HEK293 (cell line): Measurements from ENCODE around the gene PTPDC1.

Experiments
- CTCF ChIA-PET: fragments of 350-600 bp; formaldehyde crosslinking; extraction: SDS; loops from one replicate; lab custom pipeline; 2021; ENCODE audit warnings: antibody characterized with exemption; lab: Yijun Ruan, JAX
- POLR2A ChIA-PET: fragments of 300-600 bp; formaldehyde crosslinking; extraction: SDS; loops from one replicate; lab custom pipeline; 2020; ENCODE audit warnings: antibody characterized with exemption, inconsistent platforms; lab: Yijun Ruan, JAX
- H3K27ac ChIP-seq: fragments of 200-500 bp; sonication (Bioruptor generic); 2 replicates; pipeline ENCODE4 v1.5.1; 2014; ENCODE audit warnings: low read depth, low read length, control low read depth, inconsistent platforms; ENCODE audit errors: extremely low read depth
- H3K36me3 ChIP-seq, 2 experiments: fragments of 200-500 bp in 1 of 2; sonication (Bioruptor generic) in 1 of 2; 1 replicate in 1 of 2; 2 replicates in 1 of 2; pipeline ENCODE4 v1.5.1; 2014 to 2017; ENCODE audit warnings: inconsistent platforms in 2 of 2, low read length in 2 of 2; ENCODE audit not compliant: control insufficient read depth in 2 of 2, insufficient read depth in 1 of 2
- H3K4me1 ChIP-seq: fragments of 200-500 bp; sonication (Bioruptor generic); 2 replicates; pipeline ENCODE4 v1.5.1; 2014; ENCODE audit warnings: mild to moderate bottlenecking, low read length, inconsistent platforms; ENCODE audit not compliant: control insufficient read depth, insufficient read depth
- H3K4me3 ChIP-seq: 2 replicates; pipeline ENCODE4 v1.5.1; 2011; ENCODE audit warnings: low read depth, mild to moderate bottlenecking, control low read depth, low read length, moderate library complexity
- H3K9me3 ChIP-seq: fragments of 200-500 bp; sonication (Bioruptor generic); 2 replicates; pipeline ENCODE4 v1.5.1; 2014; ENCODE audit warnings: low read depth, low read length, inconsistent platforms; ENCODE audit not compliant: control insufficient read depth, insufficient read depth
- ATF2 ChIP-seq: fragments of 450-650 bp; formaldehyde crosslinking; IDR thresholded peaks from 2 replicates; pipeline ENCODE4 v1.5.1; 2016; ENCODE audit warnings: missing biosample characterization, missing genetic modification characterization, low read depth
- MZF1 ChIP-seq: fragments of 450-650 bp; formaldehyde crosslinking; IDR thresholded peaks from 2 replicates; pipeline ENCODE4 v1.5.1; 2017; ENCODE audit warnings: missing biosample characterization, missing genetic modification characterization, borderline replicate concordance
- OVOL3 ChIP-seq: fragments of 450-650 bp; formaldehyde crosslinking; IDR thresholded peaks from 2 replicates; pipeline ENCODE4 v1.5.1; 2016; ENCODE audit warnings: missing biosample characterization, missing genetic modification characterization
- PRDM1 ChIP-seq: fragments of 450-650 bp; formaldehyde crosslinking; IDR thresholded peaks from 2 replicates; pipeline ENCODE4; 2016; ENCODE audit warnings: missing biosample characterization, missing genetic modification characterization
- ZBTB20 ChIP-seq: fragments of 450-650 bp; formaldehyde crosslinking; IDR thresholded peaks from 2 replicates; pipeline ENCODE4 v1.5.1; 2016; ENCODE audit warnings: missing biosample characterization, missing genetic modification characterization
- ZFP3 ChIP-seq: fragments of 450-650 bp; formaldehyde crosslinking; IDR thresholded peaks from 2 replicates; pipeline ENCODE4 v1.5.1; 2016; ENCODE audit warnings: low read depth, missing biosample characterization, missing genetic modification characterization
- ZNF16 ChIP-seq: fragments of 450-650 bp; formaldehyde crosslinking; IDR thresholded peaks from 2 replicates; pipeline ENCODE4 v1.5.1; 2016; ENCODE audit warnings: low read depth, missing biosample characterization, missing genetic modification characterization
- ZNF174 ChIP-seq: fragments of 450-650 bp; formaldehyde crosslinking; IDR thresholded peaks from 2 replicates; pipeline ENCODE4 v1.5.0; 2017; ENCODE audit warnings: missing biosample characterization, mild to moderate bottlenecking, missing genetic modification characterization
- ZNF19 ChIP-seq: fragments of 450-650 bp; formaldehyde crosslinking; IDR thresholded peaks from 2 replicates; pipeline ENCODE4; 2016; ENCODE audit warnings: missing biosample characterization, missing genetic modification characterization, low read depth
- ZNF239 ChIP-seq: fragments of 450-650 bp; formaldehyde crosslinking; IDR thresholded peaks from 2 replicates; pipeline ENCODE4 v1.5.1; 2016; ENCODE audit warnings: missing biosample characterization, missing genetic modification characterization
- ZNF473 ChIP-seq: fragments of 450-650 bp; formaldehyde crosslinking; IDR thresholded peaks from 2 replicates; pipeline ENCODE4 v1.5.1; 2017; ENCODE audit warnings: missing biosample characterization, missing genetic modification characterization
- ZNF488 ChIP-seq: fragments of 450-650 bp; formaldehyde crosslinking; IDR thresholded peaks from 2 replicates; pipeline ENCODE4 v1.5.1; 2016; ENCODE audit warnings: missing biosample characterization, missing genetic modification characterization
- ZNF585B ChIP-seq: fragments of 450-650 bp; formaldehyde crosslinking; IDR thresholded peaks from 2 replicates; pipeline ENCODE4 v1.5.1; 2016; ENCODE audit warnings: missing biosample characterization, missing genetic modification characterization
- ZNF629 ChIP-seq: fragments of 450-650 bp; formaldehyde crosslinking; IDR thresholded peaks from 2 replicates; pipeline ENCODE4 v1.5.1; 2017; ENCODE audit warnings: missing biosample characterization, missing genetic modification characterization
- ZNF654 ChIP-seq: fragments of 450-650 bp; formaldehyde crosslinking; IDR thresholded peaks from 2 replicates; pipeline ENCODE4 v1.5.1; 2016; ENCODE audit warnings: low read depth, missing biosample characterization, missing genetic modification characterization
- TF ChIP-seq, protein P1 (sequence below): IDR thresholded peaks from 2 replicates; pipeline ENCODE4 v1.6.1; 2011; ENCODE audit warnings: mild to moderate bottlenecking, low read depth, low read length, borderline replicate concordance
- TF ChIP-seq, protein P2 (sequence below): fragments of 450-650 bp; formaldehyde crosslinking; IDR thresholded peaks from 2 replicates; pipeline ENCODE4 v1.5.1; 2016; ENCODE audit warnings: missing biosample characterization, missing genetic modification characterization
- TF ChIP-seq, protein P3 (sequence below): fragments of 450-650 bp; formaldehyde crosslinking; IDR thresholded peaks from 2 replicates; pipeline ENCODE4 v1.5.1; 2017; ENCODE audit warnings: missing biosample characterization, missing genetic modification characterization
- TF ChIP-seq, protein P4 (sequence below): fragments of 450-650 bp; formaldehyde crosslinking; IDR thresholded peaks from 2 replicates; pipeline ENCODE4 v1.5.1; 2016; ENCODE audit warnings: missing biosample characterization, missing genetic modification characterization
- TF ChIP-seq, protein P5 (sequence below): fragments of 450-650 bp; formaldehyde crosslinking; IDR thresholded peaks from 2 replicates; pipeline ENCODE4 v1.5.1; 2016; ENCODE audit warnings: missing biosample characterization, missing genetic modification characterization

Gene PTPDC1

DNA sequence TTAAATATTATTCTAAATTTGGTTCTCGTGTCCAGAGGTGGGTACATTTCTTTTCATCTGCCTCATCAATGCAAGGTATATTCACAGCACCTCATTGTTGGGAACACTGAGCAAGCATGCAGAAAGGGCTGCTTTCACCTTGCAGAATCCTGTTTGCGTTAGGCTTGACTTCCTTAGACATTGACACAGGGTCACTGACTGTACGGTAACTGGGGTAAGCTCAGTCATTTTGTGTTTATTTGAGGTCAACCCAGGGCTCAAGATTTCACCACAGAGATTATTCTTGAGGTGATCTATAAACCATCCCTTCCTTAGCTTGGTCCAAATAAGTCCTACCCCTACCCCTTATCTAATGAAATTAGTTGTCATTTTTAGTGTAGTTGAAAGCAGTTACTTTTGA lies 1.7 kb upstream of the PTPDC1 start:
- TF ChIP-seq ZNF19: no peak
- no peak for TF ChIP-seq ZNF239 (tag by site-specific recombination)
- no peak for TF ChIP-seq ZNF473
- TF ChIP-seq ZNF16 (tag by site-specific recombination): no peak
- no peak for TF ChIP-seq ZBTB20
- no peak for TF ChIP-seq ATF2 (tag by site-specific recombination)
- no peak for TF ChIP-seq MZF1 (tag by site-specific recombination)
- TF ChIP-seq OVOL3 (tag by site-specific recombination): no peak
- no peak for TF ChIP-seq PRDM1 (tag by site-specific recombination)
- TF ChIP-seq, protein P1, sequence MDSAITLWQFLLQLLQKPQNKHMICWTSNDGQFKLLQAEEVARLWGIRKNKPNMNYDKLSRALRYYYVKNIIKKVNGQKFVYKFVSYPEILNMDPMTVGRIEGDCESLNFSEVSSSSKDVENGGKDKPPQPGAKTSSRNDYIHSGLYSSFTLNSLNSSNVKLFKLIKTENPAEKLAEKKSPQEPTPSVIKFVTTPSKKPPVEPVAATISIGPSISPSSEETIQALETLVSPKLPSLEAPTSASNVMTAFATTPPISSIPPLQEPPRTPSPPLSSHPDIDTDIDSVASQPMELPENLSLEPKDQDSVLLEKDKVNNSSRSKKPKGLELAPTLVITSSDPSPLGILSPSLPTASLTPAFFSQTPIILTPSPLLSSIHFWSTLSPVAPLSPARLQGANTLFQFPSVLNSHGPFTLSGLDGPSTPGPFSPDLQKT: no peak
- TF ChIP-seq ZNF488 (tag by site-specific recombination): no peak
- TF ChIP-seq, protein P2, sequence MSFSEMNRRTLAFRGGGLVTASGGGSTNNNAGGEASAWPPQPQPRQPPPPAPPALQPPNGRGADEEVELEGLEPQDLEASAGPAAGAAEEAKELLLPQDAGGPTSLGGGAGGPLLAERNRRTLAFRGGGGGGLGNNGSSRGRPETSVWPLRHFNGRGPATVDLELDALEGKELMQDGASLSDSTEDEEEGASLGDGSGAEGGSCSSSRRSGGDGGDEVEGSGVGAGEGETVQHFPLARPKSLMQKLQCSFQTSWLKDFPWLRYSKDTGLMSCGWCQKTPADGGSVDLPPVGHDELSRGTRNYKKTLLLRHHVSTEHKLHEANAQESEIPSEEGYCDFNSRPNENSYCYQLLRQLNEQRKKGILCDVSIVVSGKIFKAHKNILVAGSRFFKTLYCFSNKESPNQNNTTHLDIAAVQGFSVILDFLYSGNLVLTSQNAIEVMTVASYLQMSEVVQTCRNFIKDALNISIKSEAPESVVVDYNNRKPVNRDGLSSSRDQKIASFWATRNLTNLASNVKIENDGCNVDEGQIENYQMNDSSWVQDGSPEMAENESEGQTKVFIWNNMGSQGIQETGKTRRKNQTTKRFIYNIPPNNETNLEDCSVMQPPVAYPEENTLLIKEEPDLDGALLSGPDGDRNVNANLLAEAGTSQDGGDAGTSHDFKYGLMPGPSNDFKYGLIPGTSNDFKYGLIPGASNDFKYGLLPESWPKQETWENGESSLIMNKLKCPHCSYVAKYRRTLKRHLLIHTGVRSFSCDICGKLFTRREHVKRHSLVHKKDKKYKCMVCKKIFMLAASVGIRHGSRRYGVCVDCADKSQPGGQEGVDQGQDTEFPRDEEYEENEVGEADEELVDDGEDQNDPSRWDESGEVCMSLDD (tag by site-specific recombination): no peak
- no peak for TF ChIP-seq ZFP3 (tag by site-specific recombination)
- no peak for TF ChIP-seq ZNF585B (tag by site-specific recombination)
- no peak for TF ChIP-seq ZNF654 (tag by site-specific recombination)
- no peak for TF ChIP-seq ZNF629
- TF ChIP-seq, protein P3, sequence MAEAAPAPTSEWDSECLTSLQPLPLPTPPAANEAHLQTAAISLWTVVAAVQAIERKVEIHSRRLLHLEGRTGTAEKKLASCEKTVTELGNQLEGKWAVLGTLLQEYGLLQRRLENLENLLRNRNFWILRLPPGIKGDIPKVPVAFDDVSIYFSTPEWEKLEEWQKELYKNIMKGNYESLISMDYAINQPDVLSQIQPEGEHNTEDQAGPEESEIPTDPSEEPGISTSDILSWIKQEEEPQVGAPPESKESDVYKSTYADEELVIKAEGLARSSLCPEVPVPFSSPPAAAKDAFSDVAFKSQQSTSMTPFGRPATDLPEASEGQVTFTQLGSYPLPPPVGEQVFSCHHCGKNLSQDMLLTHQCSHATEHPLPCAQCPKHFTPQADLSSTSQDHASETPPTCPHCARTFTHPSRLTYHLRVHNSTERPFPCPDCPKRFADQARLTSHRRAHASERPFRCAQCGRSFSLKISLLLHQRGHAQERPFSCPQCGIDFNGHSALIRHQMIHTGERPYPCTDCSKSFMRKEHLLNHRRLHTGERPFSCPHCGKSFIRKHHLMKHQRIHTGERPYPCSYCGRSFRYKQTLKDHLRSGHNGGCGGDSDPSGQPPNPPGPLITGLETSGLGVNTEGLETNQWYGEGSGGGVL (tag by site-specific recombination): no peak
- TF ChIP-seq, protein P4, sequence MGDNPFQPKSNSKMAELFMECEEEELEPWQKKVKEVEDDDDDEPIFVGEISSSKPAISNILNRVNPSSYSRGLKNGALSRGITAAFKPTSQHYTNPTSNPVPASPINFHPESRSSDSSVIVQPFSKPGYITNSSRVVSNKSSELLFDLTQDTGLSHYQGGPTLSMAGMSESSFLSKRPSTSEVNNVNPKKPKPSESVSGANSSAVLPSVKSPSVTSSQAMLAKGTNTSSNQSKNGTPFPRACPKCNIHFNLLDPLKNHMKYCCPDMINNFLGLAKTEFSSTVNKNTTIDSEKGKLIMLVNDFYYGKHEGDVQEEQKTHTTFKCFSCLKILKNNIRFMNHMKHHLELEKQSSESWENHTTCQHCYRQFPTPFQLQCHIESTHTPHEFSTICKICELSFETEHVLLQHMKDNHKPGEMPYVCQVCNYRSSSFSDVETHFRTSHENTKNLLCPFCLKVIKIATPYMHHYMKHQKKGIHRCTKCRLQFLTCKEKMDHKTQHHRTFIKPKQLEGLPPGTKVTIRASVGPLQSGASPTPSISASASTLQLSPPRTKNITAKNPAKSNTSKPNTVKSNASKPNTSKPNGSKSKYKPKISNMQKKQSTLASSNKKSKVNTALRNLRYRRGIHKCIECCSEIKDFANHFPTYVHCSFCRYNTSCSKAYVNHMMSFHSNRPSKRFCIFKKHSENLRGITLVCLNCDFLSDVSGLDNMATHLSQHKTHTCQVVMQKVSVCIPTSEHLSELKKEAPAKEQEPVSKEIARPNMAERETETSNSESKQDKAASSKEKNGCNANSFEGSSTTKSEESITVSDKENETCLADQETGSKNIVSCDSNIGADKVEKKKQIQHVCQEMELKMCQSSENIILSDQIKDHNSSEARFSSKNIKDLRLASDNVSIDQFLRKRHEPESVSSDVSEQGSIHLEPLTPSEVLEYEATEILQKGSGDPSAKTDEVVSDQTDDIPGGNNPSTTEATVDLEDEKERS (tag by site-specific recombination): no peak
- no peak for TF ChIP-seq ZNF174 (tag by site-specific recombination)
- TF ChIP-seq, protein P5, sequence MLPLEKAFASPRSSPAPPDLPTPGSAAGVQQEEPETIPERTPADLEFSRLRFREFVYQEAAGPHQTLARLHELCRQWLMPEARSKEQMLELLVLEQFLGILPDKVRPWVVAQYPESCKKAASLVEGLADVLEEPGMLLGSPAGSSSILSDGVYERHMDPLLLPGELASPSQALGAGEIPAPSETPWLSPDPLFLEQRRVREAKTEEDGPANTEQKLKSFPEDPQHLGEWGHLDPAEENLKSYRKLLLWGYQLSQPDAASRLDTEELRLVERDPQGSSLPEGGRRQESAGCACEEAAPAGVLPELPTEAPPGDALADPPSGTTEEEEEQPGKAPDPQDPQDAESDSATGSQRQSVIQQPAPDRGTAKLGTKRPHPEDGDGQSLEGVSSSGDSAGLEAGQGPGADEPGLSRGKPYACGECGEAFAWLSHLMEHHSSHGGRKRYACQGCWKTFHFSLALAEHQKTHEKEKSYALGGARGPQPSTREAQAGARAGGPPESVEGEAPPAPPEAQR (tag by site-specific recombination): no peak

More for the DNA sequence above, 1.7 kb upstream of the PTPDC1 start:
- H3K9me3 ChIP-seq: no peaks in the 10 kb centered on the region
- no peak overlapping the region for H3K27ac ChIP-seq
- no peaks in the 10 kb centered on the region for H3K36me3 ChIP-seq
- no peaks in the 10 kb centered on the region for H3K4me1 ChIP-seq
- ChIA-PET CTCF (interaction anchor here (1.0 to 2.2 kb wide), 2 partner anchors 17 to 132 kb away, joined by 3 to 14 read pairs; no protein-coding TSS in a partner anchor), POLR2A (no interaction called here)
- H3K4me3 ChIP-seq: no peak overlapping the region
